HCT116 (cell line): Measurements from ENCODE around the gene LEFTY2. TPM values are rescaled to one million over a fixed set of nuclear protein-coding genes. Genes with fewer than 3 reads are reported as not detected.

Experiments
- ATAC-seq: fragments of 200-7000 bp; cut with Tn5 transposase; 2 replicates; pipeline ENCODE4 v1.9.1; 2020; ENCODE audit warnings: mild to moderate bottlenecking, moderate library complexity
- BruUV-seq: library from RNA; stranded (reverse); fragments of 400-500 nt; replicated peaks from 2 replicates; lab custom pipeline; 2021; lab: Mats Ljungman, UMichigan
- CTCF ChIA-PET: fragments of 300-600 bp; sonication (Branson Sonifier 250); formaldehyde crosslinking; loops from one replicate; lab custom pipeline; 2021; ENCODE audit warnings: antibody characterized with exemption; lab: Charles Lee
- POLR2A ChIA-PET: fragments of 300-600, 350-600 bp; sonication (Branson Sonifier 250); formaldehyde crosslinking; loops from one replicate; lab custom pipeline; 2021; ENCODE audit warnings: antibody characterized with exemption; lab: Charles Lee
- RAD21 ChIA-PET, 2 experiments: fragments of 300-600 bp; sonication (Branson Sonifier 250); formaldehyde crosslinking; loops; one replicate each; lab custom pipeline; 2023; ENCODE audit warnings: low total read pairs in 2 of 2; ENCODE audit not compliant: uncharacterized antibody in 2 of 2, unreplicated experiment in 2 of 2, low non-redundant PET in 1 of 2; lab: Charles Lee
- DNase-seq: peaks from one replicate; pipeline ENCODE4 v3.0.0-alpha.2; 2010; ENCODE audit warnings: low read depth, low spot score
- H2AFZ ChIP-seq: fragments of 200-600 bp; shearing (Covaris generic), sonication (generic); 2 replicates; pipeline ENCODE4 v1.6.1; 2017; ENCODE audit warnings: low read depth, mixed run types, mixed read lengths, antibody characterized with exemption, low read length; ENCODE audit not compliant: poor library complexity, severe bottlenecking
- H3K27ac ChIP-seq: 2 replicates; pipeline ENCODE4 v1.5.1; 2012; ENCODE audit warnings: low read depth, low read length
- H3K27me3 ChIP-seq: fragments of 200-600 bp; sonication (generic); 2 replicates; pipeline ENCODE4 v1.6.1; 2016; ENCODE audit warnings: mixed run types, low read length, mixed read lengths; ENCODE audit not compliant: insufficient read depth
- H3K36me3 ChIP-seq, 2 experiments: fragments of 200-500 bp in 1 of 2; fragments of 200-600 bp in 1 of 2; sonication (Bioruptor generic) in 1 of 2; sonication (generic) in 1 of 2; 2 replicates each; pipeline versions ENCODE4 v1.5.1 to v1.6.1; 2014 to 2016; ENCODE audit warnings: low read length in 2 of 2, inconsistent platforms in 1 of 2, mixed read lengths in 1 of 2, mixed run types in 1 of 2; ENCODE audit not compliant: insufficient read depth in 2 of 2, control insufficient read depth in 1 of 2
- H3K4me1 ChIP-seq, 2 experiments: fragments of 200-600 bp in 1 of 2; sonication (generic) in 1 of 2; 2 replicates each; pipeline versions ENCODE4 v1.5.1 to v1.6.1; 2012 to 2017; ENCODE audit warnings: low read length in 2 of 2, inconsistent platforms in 1 of 2, mild to moderate bottlenecking in 1 of 2, mixed read lengths in 1 of 2, mixed run types in 1 of 2, moderate library complexity in 1 of 2; ENCODE audit not compliant: insufficient read depth in 2 of 2, control insufficient read depth in 1 of 2
- H3K4me2 ChIP-seq: fragments of 200-600 bp; sonication (generic); 2 replicates; pipeline ENCODE4 v1.6.1; 2017; ENCODE audit warnings: mixed run types, low read length, mixed read lengths
- H3K4me3 ChIP-seq, 2 experiments: fragments of 200-600 bp in 1 of 2; sonication (generic) in 1 of 2; replicated peaks in 1 of 2; 2 replicates each; pipeline ENCODE4 v1.5.1; 2011 to 2016; ENCODE audit warnings: low read length in 2 of 2, control low read depth in 1 of 2, low read depth in 1 of 2, mild to moderate bottlenecking in 1 of 2, mixed read lengths in 1 of 2, mixed run types in 1 of 2
- H3K79me2 ChIP-seq: fragments of 200-600 bp; sonication (generic); 2 replicates; pipeline ENCODE4 v1.6.1; 2017; ENCODE audit warnings: mild to moderate bottlenecking, mixed run types, low read length, moderate library complexity, mixed read lengths; ENCODE audit not compliant: insufficient read depth
- H3K9ac ChIP-seq: fragments of 200-600 bp; sonication (generic); 2 replicates; pipeline ENCODE4 v1.6.1; 2016; ENCODE audit warnings: low read length, mixed read lengths
- H3K9me2 ChIP-seq: fragments of 200-600 bp; sonication (generic), shearing (Covaris generic); 2 replicates; pipeline ENCODE4 v1.6.1; 2017; ENCODE audit warnings: mixed run types, mild to moderate bottlenecking, moderate library complexity; ENCODE audit not compliant: insufficient read depth
- H3K9me3 ChIP-seq, 2 experiments: fragments of 200-500 bp in 1 of 2; fragments of 200-600 bp in 1 of 2; sonication (Bioruptor generic) in 1 of 2; sonication (generic) in 1 of 2; 2 replicates each; pipeline ENCODE4 v1.6.1; 2014 to 2017; ENCODE audit warnings: low read length in 2 of 2, mixed read lengths in 2 of 2, inconsistent platforms in 1 of 2, low read depth in 1 of 2, mild to moderate bottlenecking in 1 of 2, mixed run types in 1 of 2, moderate library complexity in 1 of 2; ENCODE audit not compliant: control insufficient read depth in 1 of 2, insufficient read depth in 1 of 2
- H4K20me1 ChIP-seq: fragments of 200-600 bp; sonication (generic), shearing (Covaris generic); 2 replicates; pipeline ENCODE4 v1.6.1; 2017; ENCODE audit warnings: mixed run types, mild to moderate bottlenecking, moderate library complexity; ENCODE audit not compliant: insufficient read depth
- EGR1 ChIP-seq: IDR thresholded peaks from 2 replicates; pipeline ENCODE4 v1.6.1; 2012; ENCODE audit warnings: low read depth
- EZH2phosphoT487 ChIP-seq: fragments of 200-600 bp; IDR thresholded peaks from 2 replicates; pipeline ENCODE4 v1.6.1; 2018; ENCODE audit warnings: antibody characterized with exemption, borderline replicate concordance
- FOSL1 ChIP-seq: IDR thresholded peaks from 2 replicates; pipeline ENCODE4 v1.6.1; 2012; ENCODE audit warnings: low read depth
- JUND ChIP-seq: IDR thresholded peaks from 2 replicates; pipeline ENCODE4 v1.6.1; 2012
- MAX ChIP-seq: IDR thresholded peaks from 2 replicates; pipeline ENCODE4 v1.6.1; 2012
- POLR2AphosphoS5 ChIP-seq: IDR thresholded peaks from 2 replicates; pipeline ENCODE4 v1.6.1; 2011; ENCODE audit warnings: mild to moderate bottlenecking, low read depth, low read length, moderate library complexity
- REST ChIP-seq: IDR thresholded peaks from 2 replicates; pipeline ENCODE4 v1.6.1; 2012; ENCODE audit warnings: low read depth
- SRF ChIP-seq: IDR thresholded peaks from 2 replicates; pipeline ENCODE4 v1.6.1; 2012; ENCODE audit warnings: low read depth
- ZNF274 ChIP-seq: fragments of 200-500 bp; sonication (Bioruptor generic); IDR thresholded peaks from 2 replicates; pipeline ENCODE4 v1.6.1; 2014; ENCODE audit warnings: mild to moderate bottlenecking, low read depth, low read length, inconsistent platforms
- intact Hi-C: fragments of 100-400 bp; cut with micrococcal nuclease; formaldehyde crosslinking; loops from 2 replicates; pipeline ENCODE4 v1.10.0; 2022
- total RNA-seq: library from RNA; stranded (reverse); gene quantifications from one replicate; pipeline ENCODE4 v1.2.1, GENCODE V29; 2021; ENCODE audit not compliant: unreplicated experiment
- TF ChIP-seq, protein P1 (sequence below), 3 experiments: fragments of 200-600 bp in 1 of 3; sonication (generic) in 1 of 3; IDR thresholded peaks in 2 of 3; conservative IDR thresholded peaks in 1 of 3; 2 replicates each; pipeline ENCODE4 v1.5.1; 2012 to 2017; ENCODE audit warnings: low read depth in 2 of 3, low read length in 2 of 3, antibody characterized with exemption in 1 of 3, borderline replicate concordance in 1 of 3, control low read depth in 1 of 3, mild to moderate bottlenecking in 1 of 3, mixed read lengths in 1 of 3, mixed run types in 1 of 3, moderate library complexity in 1 of 3; ENCODE audit not compliant: insufficient read depth in 1 of 3
- TF ChIP-seq, protein P2 (sequence below): IDR thresholded peaks from 2 replicates; pipeline ENCODE4 v1.6.1; 2011; ENCODE audit warnings: mild to moderate bottlenecking, low read length, moderate library complexity; ENCODE audit not compliant: insufficient replicate concordance; ENCODE audit errors: extremely low read depth

The LEFTY2 gene
- total RNA-seq, 1 experiment from 2014 or later = not detected

DNA sequence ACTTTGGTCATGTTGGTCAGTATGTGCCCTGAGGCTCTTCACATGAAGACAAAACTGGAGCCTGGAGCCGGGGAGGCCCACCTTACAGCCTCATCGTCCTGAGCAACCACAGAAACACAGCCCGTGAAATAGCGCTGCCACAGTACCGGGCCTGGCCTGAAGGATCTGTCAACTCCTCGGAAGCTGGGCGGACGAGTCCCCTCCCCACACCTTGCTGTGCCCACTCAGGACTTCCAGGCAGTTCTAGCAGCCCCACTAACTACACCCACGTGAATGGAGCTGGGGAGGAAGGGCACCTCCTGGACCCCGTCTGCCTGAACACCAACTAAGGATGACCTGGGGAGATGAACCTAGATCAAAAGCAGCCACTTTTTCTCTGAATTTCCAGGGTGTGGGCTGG is 33.4 kb upstream of the LEFTY2 start:
- Histone ChIP-seq H3K4me3 (no peak overlapping the region), H3K36me3 (peaks cover 0 to 6% of the 10 kb centered on the region in 2 experiments; a peak in 1 of 4 replicates), H3K79me2 (no peaks in the 10 kb centered on the region), H3K27ac (no peak overlapping the region), H4K20me1 (no peaks in the 10 kb centered on the region), H3K4me1 (no peaks in the 10 kb centered on the region), H3K9me2 (no peaks in the 10 kb centered on the region), H3K4me2 (no peak overlapping the region), H3K9ac (no peak overlapping the region), H3K27me3 (no peaks in the 10 kb centered on the region), H3K9me3 (no peaks in the 10 kb centered on the region), H2AFZ (no peak overlapping the region)
- DNase-seq (no peak), ATAC-seq (no peak)
- TF ChIP-seq SRF (no peak), JUND (no peak), EGR1 (no peak), POLR2AphosphoS5 (no peak), ZNF274 (no peak), MAX (no peak), FOSL1 (no peak), REST (no peak), EZH2phosphoT487 (no peak)
- TF ChIP-seq, protein P1, sequence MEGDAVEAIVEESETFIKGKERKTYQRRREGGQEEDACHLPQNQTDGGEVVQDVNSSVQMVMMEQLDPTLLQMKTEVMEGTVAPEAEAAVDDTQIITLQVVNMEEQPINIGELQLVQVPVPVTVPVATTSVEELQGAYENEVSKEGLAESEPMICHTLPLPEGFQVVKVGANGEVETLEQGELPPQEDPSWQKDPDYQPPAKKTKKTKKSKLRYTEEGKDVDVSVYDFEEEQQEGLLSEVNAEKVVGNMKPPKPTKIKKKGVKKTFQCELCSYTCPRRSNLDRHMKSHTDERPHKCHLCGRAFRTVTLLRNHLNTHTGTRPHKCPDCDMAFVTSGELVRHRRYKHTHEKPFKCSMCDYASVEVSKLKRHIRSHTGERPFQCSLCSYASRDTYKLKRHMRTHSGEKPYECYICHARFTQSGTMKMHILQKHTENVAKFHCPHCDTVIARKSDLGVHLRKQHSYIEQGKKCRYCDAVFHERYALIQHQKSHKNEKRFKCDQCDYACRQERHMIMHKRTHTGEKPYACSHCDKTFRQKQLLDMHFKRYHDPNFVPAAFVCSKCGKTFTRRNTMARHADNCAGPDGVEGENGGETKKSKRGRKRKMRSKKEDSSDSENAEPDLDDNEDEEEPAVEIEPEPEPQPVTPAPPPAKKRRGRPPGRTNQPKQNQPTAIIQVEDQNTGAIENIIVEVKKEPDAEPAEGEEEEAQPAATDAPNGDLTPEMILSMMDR (IDR thresholded peaks at IDR 0.05 in 2 of 3, conservative IDR thresholded peaks at IDR 0.05 in 1 of 3; ENCODE audit: borderline replicate concordance in 1 of 3, insufficient read depth in 1 of 3, low read depth in 2 of 3, low read length in 2 of 3) = no peak
- TF ChIP-seq, protein P2, sequence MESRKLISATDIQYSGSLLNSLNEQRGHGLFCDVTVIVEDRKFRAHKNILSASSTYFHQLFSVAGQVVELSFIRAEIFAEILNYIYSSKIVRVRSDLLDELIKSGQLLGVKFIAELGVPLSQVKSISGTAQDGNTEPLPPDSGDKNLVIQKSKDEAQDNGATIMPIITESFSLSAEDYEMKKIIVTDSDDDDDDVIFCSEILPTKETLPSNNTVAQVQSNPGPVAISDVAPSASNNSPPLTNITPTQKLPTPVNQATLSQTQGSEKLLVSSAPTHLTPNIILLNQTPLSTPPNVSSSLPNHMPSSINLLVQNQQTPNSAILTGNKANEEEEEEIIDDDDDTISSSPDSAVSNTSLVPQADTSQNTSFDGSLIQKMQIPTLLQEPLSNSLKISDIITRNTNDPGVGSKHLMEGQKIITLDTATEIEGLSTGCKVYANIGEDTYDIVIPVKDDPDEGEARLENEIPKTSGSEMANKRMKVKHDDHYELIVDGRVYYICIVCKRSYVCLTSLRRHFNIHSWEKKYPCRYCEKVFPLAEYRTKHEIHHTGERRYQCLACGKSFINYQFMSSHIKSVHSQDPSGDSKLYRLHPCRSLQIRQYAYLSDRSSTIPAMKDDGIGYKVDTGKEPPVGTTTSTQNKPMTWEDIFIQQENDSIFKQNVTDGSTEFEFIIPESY = no peak
- ChIA-PET POLR2A (no interaction called here), CTCF (interaction anchor here (1.9 kb wide), 1 partner anchor 499 kb away, joined by 8 read pairs; no protein-coding TSS in a partner anchor), RAD21 (interaction anchor here in 1 of 2 experiments (1.5 kb wide), 1 partner anchor 500 kb away, joined by 4 read pairs; no protein-coding TSS in a partner anchor)
- no TSS peak for BruUV-seq
- intact Hi-C loops = loop anchor here (10.0 kb wide), 3 partner anchors 120 to 1460 kb away; no protein-coding TSS in a partner anchor
